H1 (cell line): ENCODE data around the gene DUSP3. TPM values are rescaled to one million over a fixed set of nuclear protein-coding genes. Genes with fewer than 3 reads are reported as not detected.

ENCODE experiments used
- GABPA ChIP-seq: IDR thresholded peaks from 2 replicates; pipeline ENCODE4 v1.6.1; 2011; ENCODE audit warnings: mild to moderate bottlenecking, low read length, moderate library complexity, borderline replicate concordance; ENCODE audit not compliant: insufficient read depth
- HDAC2 ChIP-seq, 2 experiments: fragments of 300-600 bp in 1 of 2; sonication (generic) in 1 of 2; IDR thresholded peaks; 2 replicates each; pipeline ENCODE4 v1.6.1; 2011 to 2012; ENCODE audit warnings: low read depth in 2 of 2, low read length in 2 of 2, mild to moderate bottlenecking in 2 of 2, moderate library complexity in 2 of 2, borderline replicate concordance in 1 of 2, inconsistent platforms in 1 of 2
- USF2 ChIP-seq: IDR thresholded peaks from 2 replicates; pipeline ENCODE4 v1.6.1; 2011; ENCODE audit warnings: low read length, improper control_type of control experiment
- polyA plus RNA-seq, 7 experiments: library from polyadenylated mRNA; depleted of rRNA in 3 of 7; stranded (reverse) in 5 of 7; unstranded in 2 of 7; fragments of >200 nt in 5 of 7; fragments of 200-250 nt in 2 of 7; gene quantifications; 1 replicate in 5 of 7; 2 replicates in 1 of 7; 4 replicates in 1 of 7; pipeline versions ENCODE4 v1.2.1 to v1.2.3, GENCODE V29; 2011 to 2013; ENCODE audit warnings: missing spikeins in 2 of 7, mixed read lengths in 2 of 7
- total RNA-seq: library from RNA; stranded (reverse); fragmentation: NEBNext Ultra II Directional; extraction: Animal tissue kit (Norgen Biotek cat#: 25700); gene quantifications from 2 replicates; pipeline ENCODE4 v1.2.1, GENCODE V29; 2021

Gene DUSP3
- total and polyA plus RNA-seq, 2 of the 8 experiments (the other 6 are each of a cell fraction or from before 2014, with no cell fraction given) = 15.1 to 21.2 TPM

- TF ChIP-seq USF2 (no peak), HDAC2 (IDR thresholded peaks at IDR 0.05; ENCODE audit: borderline replicate concordance in 1 of 2, low read depth in 2 of 2, low read length in 2 of 2) (no peak), GABPA (no peak)
Observed at GRCh38 chr17:43745541-43745940, 33.2 kb downstream of the DUSP3 start (continued).
